Tongue (tissue), 2 donors: ENCODE results near the gene FBLN5. TPM values are rescaled to one million over a fixed set of nuclear protein-coding genes. Genes with fewer than 3 reads are reported as not detected.
"Not testable (repeated sequence)": the region's sequence is repeated elsewhere in the genome, so short reads cannot be mapped to it uniquely, and the experiment has no call there.

Experiments used
- DNase-seq: peaks from one replicate; pipeline ENCODE4 v3.0.0-alpha.2; 2015
- total RNA-seq: library from RNA; depleted of rRNA; stranded (reverse); fragments of >200 nt; gene quantifications from one replicate; pipeline ENCODE4 v1.2.3, GENCODE V29; 2014

The FBLN5 gene
- total RNA-seq, 1 donor from 2014 or later = 65.3 TPM

GRCh38 chr14:91906374-91906773 lies 41.1 kb downstream of the FBLN5 start:
- no peak for DNase-seq

GRCh38 chr14:91904956-91905645 lies 42.4 kb downstream of the FBLN5 start:
- no peak for DNase-seq

GRCh38 chr14:91904483-91904882 lies 43.0 kb downstream of the FBLN5 start:
- no peak for DNase-seq

GRCh38 chr14:91903070-91903469 lies 44.4 kb downstream of the FBLN5 start:
- no peak for DNase-seq

GRCh38 chr14:91902336-91902735 lies 45.2 kb downstream of the FBLN5 start:
- no peak for DNase-seq

- peak; percentile 82 for DNase-seq
Measured at GRCh38 chr14:91901449-91902226, 45.9 kb downstream of the FBLN5 start.

GRCh38 chr14:91899806-91900205 lies 47.7 kb downstream of the FBLN5 start:
- no peak for DNase-seq

- DNase-seq = no peak
Measured at GRCh38 chr14:91899213-91899612, 48.3 kb downstream of the FBLN5 start.

GRCh38 chr14:91898372-91898771 lies 49.1 kb downstream of the FBLN5 start:
- DNase-seq = peak; percentile 83

- not testable (repeated sequence) for DNase-seq
Measured at GRCh38 chr14:91897716-91898115, 49.8 kb downstream of the FBLN5 start.

GRCh38 chr14:91897106-91897701 lies 50.3 kb downstream of the FBLN5 start:
- peak; percentile 71 for DNase-seq

- no peak for DNase-seq
Measured at GRCh38 chr14:91896419-91896818, 51.1 kb downstream of the FBLN5 start.

- peak; percentile 33 for DNase-seq
Measured at GRCh38 chr14:91893669-91894068, 53.8 kb downstream of the FBLN5 start.

GRCh38 chr14:91893007-91893406 lies 54.5 kb downstream of the FBLN5 start:
- DNase-seq = peak; percentile 81

GRCh38 chr14:91891721-91892220 lies 55.7 kb downstream of the FBLN5 start:
- DNase-seq = peak; percentile 90

- peak; percentile 28 for DNase-seq
Measured at GRCh38 chr14:91891101-91891500, 56.4 kb downstream of the FBLN5 start.

- DNase-seq = peak; percentile 83
Measured at GRCh38 chr14:91890291-91890749, 57.2 kb downstream of the FBLN5 start.

- peak; percentile 56 for DNase-seq
Measured at GRCh38 chr14:91889477-91890211, 57.9 kb downstream of the FBLN5 start.

- DNase-seq = no peak
Measured at GRCh38 chr14:91888641-91889476, 58.6 kb downstream of the FBLN5 start.

GRCh38 chr14:91886961-91887360 lies 60.5 kb downstream of the FBLN5 start:
- DNase-seq = no peak

GRCh38 chr14:91885839-91886238 lies 61.7 kb downstream of the FBLN5 start:
- DNase-seq = peak; percentile 32
